HG03520 (cell line): ENCODE data around the gene KCNG4.

Source experiments
- ATAC-seq: cut with Tn5 transposase; IDR thresholded peaks from one replicate; pipeline ENCODE4 v1.9.1; 2021; ENCODE audit warnings: mild to moderate bottlenecking, moderate library complexity; ENCODE audit not compliant: unreplicated experiment

The KCNG4 gene

GRCh38 chr16:84186685-84187437 lies 53.0 kb downstream of the KCNG4 start, which contains the start of gene TAF1C:
TSS of gene TAF1C (minus strand) at chr16:84187057. CDS start at chr16:84184988, 2,069 bp downstream.
- peak; percentile 94 for ATAC-seq

GRCh38 chr16:84184775-84185174 lies 55.0 kb downstream of the KCNG4 start:
- ATAC-seq = no peak

- no peak for ATAC-seq
Observed at GRCh38 chr16:84183911-84184591, 55.8 kb downstream of the KCNG4 start.

GRCh38 chr16:84183572-84183875 lies 56.3 kb downstream of the KCNG4 start:
- no peak for ATAC-seq

- ATAC-seq = no peak
Observed at GRCh38 chr16:84182680-84183571, 56.9 kb downstream of the KCNG4 start.

- ATAC-seq = no peak
Observed at GRCh38 chr16:84182104-84182503, 57.7 kb downstream of the KCNG4 start.

GRCh38 chr16:84181144-84181915 lies 58.5 kb downstream of the KCNG4 start:
- no peak for ATAC-seq

GRCh38 chr16:84180519-84181140 lies 59.2 kb downstream of the KCNG4 start:
- no peak for ATAC-seq

- ATAC-seq = no peak
Observed at GRCh38 chr16:84179612-84180320, 60.0 kb downstream of the KCNG4 start.

GRCh38 chr16:84178892-84179611 lies 60.8 kb downstream of the KCNG4 start:
- ATAC-seq = no peak

- no peak for ATAC-seq
Observed at GRCh38 chr16:84178146-84178765, 61.6 kb downstream of the KCNG4 start.

- no peak for ATAC-seq
Observed at GRCh38 chr16:84177741-84178073, 62.1 kb downstream of the KCNG4 start.

GRCh38 chr16:84176192-84177053 lies 63.4 kb downstream of the KCNG4 start:
- no peak for ATAC-seq

GRCh38 chr16:84175350-84176081 lies 64.3 kb downstream of the KCNG4 start:
- peak; percentile 70 for ATAC-seq

- no peak for ATAC-seq
Observed at GRCh38 chr16:84174396-84174795, 65.4 kb downstream of the KCNG4 start.

GRCh38 chr16:84169765-84170310 lies 70.0 kb downstream of the KCNG4 start:
- no peak for ATAC-seq
